ENCODE data around the gene KDM4D.

DNA sequence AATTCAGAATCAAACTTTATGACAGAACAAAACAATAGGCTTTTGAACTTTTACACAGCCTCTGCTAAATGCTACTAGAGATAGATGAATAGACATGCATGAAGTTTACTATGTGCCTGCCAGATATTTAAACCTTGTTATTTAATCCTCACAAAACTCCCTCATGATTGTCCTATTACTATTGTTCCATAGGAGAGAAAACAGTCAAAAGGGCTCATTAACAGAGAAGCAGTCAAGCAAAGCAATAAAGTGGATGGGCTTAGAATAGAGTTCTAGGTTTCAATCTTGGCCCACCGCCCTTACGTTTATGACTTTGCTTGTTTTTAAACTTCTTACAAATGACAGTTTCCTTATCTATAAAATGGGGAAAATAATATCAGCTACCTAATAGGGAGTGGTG, 13.0 kb upstream of the KDM4D start:
- TF ChIP-seq, protein P1, sequence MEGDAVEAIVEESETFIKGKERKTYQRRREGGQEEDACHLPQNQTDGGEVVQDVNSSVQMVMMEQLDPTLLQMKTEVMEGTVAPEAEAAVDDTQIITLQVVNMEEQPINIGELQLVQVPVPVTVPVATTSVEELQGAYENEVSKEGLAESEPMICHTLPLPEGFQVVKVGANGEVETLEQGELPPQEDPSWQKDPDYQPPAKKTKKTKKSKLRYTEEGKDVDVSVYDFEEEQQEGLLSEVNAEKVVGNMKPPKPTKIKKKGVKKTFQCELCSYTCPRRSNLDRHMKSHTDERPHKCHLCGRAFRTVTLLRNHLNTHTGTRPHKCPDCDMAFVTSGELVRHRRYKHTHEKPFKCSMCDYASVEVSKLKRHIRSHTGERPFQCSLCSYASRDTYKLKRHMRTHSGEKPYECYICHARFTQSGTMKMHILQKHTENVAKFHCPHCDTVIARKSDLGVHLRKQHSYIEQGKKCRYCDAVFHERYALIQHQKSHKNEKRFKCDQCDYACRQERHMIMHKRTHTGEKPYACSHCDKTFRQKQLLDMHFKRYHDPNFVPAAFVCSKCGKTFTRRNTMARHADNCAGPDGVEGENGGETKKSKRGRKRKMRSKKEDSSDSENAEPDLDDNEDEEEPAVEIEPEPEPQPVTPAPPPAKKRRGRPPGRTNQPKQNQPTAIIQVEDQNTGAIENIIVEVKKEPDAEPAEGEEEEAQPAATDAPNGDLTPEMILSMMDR (IDR thresholded peaks at IDR 0.05; ENCODE audit: control extremely low read depth in 1 of 3, insufficient read depth in 1 of 3, low read depth in 1 of 3, low read length in 3 of 3) = no peak
- TF ChIP-seq ZNF274 (IDR thresholded peaks at IDR 0.05; ENCODE audit: borderline replicate concordance, extremely low read depth, low read length) (no peak), POLR2A (IDR thresholded peaks at IDR 0.05; ENCODE audit: control extremely low read depth in 1 of 2, low read depth in 2 of 2, low read length in 2 of 2) (no peak), YY1 (IDR thresholded peaks at IDR 0.05; ENCODE audit: low read depth, low read length) (no peak), CHD2 (IDR thresholded peaks at IDR 0.05; ENCODE audit: low read length) (no peak), CHD1 (IDR thresholded peaks at IDR 0.05; ENCODE audit: low read depth, low read length) (no peak), RBBP5 (IDR thresholded peaks at IDR 0.05; ENCODE audit: borderline replicate concordance, low read depth, low read length) (no peak), RFX5 (IDR thresholded peaks at IDR 0.05; ENCODE audit: borderline replicate concordance, low read depth, low read length) (no peak), SP1 (IDR thresholded peaks at IDR 0.05; ENCODE audit: low read depth, low read length) (no peak), MAFK (IDR thresholded peaks at IDR 0.05; ENCODE audit: low read depth, low read length) (no peak), NRF1 (IDR thresholded peaks at IDR 0.05; ENCODE audit: low read depth, low read length) (no peak), POLR2AphosphoS5 (IDR thresholded peaks at IDR 0.05; ENCODE audit: low read depth, low read length) (no peak)
- TF ChIP-seq, protein P2, sequence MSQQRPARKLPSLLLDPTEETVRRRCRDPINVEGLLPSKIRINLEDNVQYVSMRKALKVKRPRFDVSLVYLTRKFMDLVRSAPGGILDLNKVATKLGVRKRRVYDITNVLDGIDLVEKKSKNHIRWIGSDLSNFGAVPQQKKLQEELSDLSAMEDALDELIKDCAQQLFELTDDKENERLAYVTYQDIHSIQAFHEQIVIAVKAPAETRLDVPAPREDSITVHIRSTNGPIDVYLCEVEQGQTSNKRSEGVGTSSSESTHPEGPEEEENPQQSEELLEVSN (IDR thresholded peaks at IDR 0.05) = no peak

All from H1 (cell line).